HG03520 (cell line): Measurements from ENCODE around the gene BCAP31.
"Not testable (repeated sequence)": the region's sequence is repeated elsewhere in the genome, so short reads cannot be mapped to it uniquely, and the experiment has no call there.

Source experiments
- ATAC-seq: cut with Tn5 transposase; IDR thresholded peaks from one replicate; pipeline ENCODE4 v1.9.1; 2021; ENCODE audit warnings: mild to moderate bottlenecking, moderate library complexity; ENCODE audit not compliant: unreplicated experiment

The BCAP31 gene

DNA sequence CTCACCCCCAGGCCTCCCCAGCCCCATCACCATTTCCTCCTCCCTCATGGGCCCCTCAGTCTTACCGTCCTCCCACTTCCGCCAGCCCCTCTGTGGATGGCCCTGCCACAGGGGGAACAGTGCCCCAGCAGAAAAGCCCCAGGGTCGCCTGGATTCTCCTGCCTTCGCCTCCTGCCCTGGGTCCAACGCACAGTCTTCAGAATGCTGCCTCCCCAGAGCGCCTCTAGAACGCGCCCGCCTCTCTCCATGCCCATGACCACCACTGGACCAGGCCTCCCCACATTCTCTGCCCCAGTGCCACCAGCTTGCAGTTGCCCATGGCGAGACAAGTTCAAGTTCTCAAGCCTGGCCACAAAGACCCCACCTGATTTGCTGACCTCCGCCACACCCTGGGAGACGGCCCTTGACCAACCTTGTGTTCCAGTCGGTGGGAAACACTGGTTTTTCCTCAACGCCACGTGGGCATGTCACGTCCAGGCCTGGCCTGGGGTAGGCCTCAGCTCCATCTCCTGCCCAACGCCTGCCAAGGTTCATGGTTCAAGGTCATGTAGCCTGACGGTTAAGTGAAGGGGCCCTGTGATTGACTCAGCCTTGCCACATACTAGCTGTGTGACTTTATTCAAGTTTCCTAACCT, 39.2 kb upstream of the BCAP31 start:
- no peak for ATAC-seq

DNA sequence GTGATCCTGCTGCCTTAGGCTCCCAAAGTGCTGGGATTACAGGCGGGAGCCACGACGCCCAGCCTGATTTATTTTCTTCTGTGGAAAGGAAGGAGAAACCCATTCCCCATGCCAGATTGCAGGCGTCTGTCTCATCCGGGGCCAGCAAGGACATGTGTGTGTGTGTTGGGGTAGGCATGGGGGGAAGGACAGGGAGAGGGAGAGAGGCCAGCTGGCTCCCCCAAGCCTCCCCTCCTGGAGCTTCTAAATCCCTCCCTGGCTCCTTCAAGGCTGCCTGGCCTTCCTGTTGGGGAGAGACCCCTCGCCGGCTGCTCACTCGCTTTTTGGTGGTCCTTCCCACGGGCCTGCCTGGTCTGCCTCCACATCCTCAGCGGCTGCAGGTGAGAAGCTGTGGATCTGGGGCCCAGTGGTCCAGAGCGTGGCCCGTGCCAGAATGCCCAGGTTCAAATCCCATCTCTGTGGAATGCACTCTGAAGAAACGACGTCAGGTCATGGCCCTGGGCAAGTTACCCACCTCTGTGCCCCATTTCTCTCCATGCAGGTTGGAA, 38.5 kb upstream of the BCAP31 start:
- no peak for ATAC-seq

DNA sequence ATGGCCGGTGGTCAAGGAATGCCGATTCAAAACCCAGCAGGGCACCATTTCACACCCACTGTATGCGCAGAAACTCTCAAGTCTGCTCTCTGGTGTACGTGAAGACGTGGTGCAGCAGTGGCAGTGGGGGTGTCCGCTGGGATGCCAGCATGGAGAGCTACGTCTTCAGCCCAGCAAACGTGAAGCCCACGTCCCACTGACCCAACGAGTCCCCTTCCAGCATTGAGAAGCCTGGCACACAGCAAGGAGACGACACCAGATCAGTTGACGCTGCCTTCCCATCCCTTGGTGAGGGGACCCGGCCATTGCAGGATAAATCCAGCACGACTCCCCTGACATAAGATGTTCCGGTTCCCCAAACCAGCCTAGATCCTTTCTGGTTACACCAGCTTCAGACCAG, 37.7 kb upstream of the BCAP31 start:
- no peak for ATAC-seq

DNA sequence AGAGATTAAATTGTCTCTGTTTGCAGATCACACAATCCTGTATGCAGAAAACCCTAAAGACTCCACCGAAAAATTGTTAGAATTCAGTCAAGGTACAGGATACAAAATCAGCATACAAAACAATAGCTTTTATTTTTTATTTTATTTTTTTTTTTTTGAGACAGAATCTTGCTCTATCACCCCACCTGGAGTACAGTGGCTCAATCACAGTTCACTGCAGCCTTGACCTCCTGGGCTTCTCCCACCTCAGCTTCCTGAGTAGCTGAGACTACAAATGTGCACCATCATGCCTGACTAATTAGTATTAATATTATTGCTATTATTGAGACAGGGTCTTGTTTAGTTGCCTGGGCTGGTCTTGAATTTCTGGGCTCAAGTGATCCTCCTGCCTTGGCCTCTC, 30.9 kb upstream of the BCAP31 start:
- no peak for ATAC-seq

DNA sequence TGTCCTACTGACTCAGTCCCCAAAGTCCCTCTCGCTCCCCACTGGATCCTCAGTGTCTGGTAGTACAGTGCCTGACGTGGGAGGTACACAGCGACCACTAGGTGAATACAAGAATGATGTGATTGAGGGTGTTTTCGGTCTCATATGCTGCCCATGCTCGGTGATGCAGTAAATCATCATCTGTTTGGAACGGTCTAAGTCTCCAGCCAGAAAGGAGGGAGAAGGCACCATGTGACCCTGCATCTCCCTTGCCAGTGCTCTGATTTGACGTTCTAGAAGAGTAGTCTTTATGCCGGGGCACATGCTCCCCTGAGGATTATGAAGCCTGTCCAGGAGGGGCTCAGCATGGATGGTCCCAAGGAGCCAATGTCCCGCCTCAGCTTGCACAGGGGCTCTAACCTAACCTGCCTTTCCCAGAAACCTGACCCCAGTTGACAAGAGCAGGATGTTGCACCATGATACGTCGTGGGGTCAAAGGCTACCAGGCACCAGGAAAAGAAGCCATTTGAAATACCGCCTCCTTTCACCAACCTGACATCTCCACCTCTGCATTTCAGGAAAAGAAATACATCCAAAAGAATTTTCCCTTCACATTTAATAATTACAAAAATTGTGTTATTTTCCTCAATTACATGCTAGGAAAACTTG, 26.1 kb upstream of the BCAP31 start:
- no peak for ATAC-seq

DNA sequence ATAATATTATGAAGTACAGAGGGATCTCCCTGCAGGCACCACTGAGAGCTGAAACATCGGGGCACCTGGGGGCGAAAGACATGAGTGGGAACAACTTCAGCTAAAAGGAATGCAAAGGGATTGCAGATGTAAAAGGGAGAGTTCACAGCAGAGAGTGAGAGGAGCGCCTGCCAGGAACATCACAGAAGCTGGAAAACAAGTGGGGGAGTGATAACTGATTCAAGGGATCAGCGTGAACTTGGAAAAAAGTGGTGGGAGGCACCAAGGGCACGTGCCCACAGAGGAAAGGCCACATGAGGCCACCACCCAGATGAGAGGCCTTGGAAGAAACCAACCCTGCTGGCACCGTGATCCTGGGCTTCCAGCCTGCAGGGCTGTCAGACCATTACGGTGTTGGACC, 24.8 kb upstream of the BCAP31 start:
- not testable (repeated sequence) for ATAC-seq

DNA sequence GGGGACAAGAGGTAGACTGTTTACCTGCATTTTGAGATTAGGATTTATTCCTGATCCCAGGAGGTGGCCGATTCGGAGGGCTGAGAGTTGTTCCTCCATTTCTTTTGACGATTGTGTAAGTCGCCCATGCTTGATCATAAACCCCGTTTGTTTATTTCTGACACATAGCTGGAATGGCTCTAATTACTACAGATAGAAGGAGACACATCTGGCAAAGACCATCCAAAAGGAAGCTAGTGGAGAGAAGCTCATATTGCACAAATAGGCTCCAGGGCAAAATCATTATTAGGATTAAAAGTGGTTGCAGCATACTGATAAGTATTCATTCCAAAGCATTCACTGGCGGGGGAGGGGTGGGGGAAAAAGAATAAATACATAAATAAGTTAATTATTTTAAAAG, 22.8 kb upstream of the BCAP31 start:
- not testable (repeated sequence) for ATAC-seq

DNA sequence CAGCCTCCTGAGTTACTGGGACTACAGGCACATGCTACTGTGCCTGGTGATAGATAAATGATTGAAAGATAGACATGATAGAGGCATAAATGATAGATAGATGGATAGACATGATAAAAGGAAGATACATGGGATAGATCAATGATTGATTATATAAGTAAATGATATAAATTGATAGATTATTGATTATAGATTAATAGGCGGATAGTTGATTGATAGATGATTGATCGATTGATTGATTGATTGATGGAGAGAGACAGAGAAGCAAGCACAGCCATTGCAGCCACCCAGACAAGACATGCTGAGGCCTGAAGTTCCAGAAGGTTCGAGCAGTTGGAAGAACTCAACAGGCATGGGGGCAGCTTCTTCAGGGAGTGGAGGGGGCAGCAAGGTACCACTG, 22.2 kb upstream of the BCAP31 start:
- no peak for ATAC-seq

DNA sequence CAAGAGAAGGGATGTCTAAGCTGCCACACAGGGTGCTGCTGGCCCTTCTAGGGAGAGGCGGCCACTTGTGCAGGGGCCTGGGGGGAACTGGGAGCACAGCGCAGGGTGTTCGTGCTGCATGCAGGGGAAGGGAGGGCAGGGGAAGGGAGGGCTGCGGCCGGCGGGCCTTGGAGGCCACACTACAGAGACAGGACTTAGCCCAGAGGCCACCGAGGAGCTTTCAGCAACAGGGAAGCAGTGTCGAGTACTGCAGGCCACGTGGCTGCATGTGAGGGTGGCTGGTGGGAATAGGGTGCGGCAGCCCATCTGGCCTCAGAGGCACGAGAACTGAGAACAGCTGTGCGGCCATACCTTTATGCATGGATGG, 20.9 kb upstream of the BCAP31 start:
- not testable (repeated sequence) for ATAC-seq

DNA sequence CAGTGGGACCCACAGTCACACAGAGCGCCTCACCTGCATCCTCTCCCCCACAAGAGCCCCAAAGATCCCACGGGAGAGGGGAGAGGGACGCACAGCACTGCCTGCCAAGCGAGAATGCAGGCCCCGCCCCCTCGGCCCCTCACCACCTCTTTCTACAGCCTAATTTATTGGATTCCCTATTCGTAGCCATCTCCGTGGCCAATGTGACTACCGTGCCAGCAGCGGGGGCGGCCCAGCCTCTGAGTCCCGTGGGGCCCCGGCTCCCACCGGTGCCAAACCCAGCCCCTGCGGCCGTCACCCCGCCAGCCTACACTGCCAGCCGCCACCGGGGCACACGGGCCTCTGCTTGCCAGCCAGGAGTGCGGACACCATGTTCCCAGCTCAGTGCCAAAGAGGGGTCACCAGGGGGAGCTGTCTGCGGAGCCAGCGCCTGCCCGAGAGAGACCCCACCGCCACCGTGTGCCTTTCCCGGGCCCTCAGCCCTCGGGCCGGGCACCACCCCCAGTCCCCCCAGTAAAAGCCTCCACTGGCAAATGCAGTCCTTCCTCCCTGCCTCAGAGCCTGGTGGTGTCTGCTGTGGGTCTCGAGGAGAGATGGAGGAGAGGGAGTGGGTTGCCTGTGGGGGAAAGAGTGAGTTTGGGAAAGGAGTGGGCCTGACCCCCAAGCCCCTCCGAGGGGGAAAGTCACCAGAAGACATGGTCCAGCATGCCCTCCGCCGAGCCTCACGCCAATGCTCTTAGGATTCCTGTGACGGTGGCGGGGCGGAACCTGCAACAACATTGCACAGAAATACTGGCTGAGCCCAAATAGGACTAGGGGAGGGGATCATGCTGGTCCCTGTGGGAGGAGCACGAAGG, 20.3 kb upstream of the BCAP31 start:
- no peak for ATAC-seq

DNA sequence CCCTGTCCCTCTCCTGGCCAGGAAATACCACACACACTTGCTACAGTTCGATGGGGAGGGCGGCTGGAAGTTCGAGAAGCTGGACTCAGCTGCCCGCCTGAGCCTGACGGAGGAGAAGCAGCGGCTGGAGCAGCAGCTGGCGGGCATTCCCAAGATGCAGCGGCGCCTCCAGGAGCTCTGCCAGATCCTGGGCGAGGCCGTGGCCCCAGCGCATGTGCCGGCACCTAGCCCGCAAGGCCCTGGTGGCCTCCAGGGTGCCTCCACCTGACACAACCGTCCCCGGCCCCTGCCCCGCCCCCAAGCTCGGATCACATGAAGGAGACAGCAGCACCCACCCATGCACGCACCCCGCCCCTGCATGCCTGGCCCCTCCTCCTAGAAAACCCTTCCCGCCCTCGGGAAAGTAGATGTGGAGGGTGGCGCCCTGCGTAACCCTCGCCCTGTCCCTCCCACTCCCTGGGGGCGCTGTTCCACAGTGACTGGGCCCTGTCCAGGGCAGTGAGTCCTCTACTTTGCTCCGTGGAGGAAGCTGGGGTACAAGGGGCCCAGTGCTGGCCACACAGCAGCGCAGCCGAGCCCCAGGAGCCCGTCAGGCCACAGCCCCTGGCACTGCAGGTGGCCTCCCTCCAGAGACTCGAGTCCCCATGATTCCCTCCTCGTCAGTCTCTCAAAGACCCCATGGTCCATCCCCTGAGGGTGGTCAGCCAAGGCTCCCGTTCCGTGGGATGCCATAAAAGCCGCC, 19.5 kb upstream of the BCAP31 start:
- ATAC-seq, result not testable (repeated sequence)

DNA sequence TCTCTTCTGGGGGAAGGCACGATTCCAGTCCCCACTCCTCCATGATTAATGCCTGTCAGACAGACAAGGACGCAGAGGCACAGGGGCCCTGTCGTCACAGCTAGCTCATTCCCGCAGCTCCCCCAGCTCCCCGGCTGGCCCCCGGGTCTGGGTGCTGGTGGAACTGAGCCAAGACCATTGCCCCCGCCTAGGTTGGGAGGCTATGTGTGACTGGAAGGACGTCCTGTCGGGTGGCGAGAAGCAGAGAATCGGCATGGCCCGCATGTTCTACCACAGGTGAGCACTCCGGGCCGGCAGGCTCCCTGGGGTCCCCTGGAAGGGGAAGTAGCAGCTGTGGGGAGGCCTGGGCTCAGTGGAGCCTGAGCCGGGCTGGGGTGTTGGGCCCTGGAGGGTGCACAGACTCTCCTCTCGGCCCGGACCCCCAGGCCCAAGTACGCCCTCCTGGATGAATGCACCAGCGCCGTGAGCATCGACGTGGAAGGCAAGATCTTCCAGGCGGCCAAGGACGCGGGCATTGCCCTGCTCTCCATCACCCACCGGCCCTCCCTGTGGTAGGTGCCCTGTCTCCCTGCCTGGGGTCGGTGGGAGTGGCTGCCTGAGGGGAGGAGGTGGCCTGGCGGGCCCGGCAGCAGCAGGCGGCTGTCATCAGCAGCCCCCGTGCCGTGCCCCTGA, 18.7 kb upstream of the BCAP31 start:
- not testable (repeated sequence) for ATAC-seq

DNA sequence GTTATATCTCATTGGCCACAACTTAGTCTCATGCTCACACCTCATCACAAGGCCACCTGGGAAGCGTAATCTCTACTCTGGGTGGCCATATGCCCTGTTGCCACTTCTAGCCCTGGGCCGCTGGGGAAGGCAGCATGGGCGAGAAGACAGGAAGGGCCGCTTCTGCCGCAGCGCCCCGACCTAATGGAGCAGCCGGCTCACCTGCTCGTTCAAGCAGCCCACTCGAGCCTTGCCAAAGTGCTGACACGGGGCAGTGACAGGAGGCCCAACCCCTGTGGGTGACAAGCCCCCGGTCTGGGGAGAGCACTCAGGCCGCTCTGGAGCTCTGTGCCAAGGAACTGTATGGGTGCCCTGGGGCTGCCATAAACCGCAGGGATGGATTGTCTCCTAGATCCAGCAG, 17.9 kb upstream of the BCAP31 start:
- not testable (repeated sequence) for ATAC-seq

DNA sequence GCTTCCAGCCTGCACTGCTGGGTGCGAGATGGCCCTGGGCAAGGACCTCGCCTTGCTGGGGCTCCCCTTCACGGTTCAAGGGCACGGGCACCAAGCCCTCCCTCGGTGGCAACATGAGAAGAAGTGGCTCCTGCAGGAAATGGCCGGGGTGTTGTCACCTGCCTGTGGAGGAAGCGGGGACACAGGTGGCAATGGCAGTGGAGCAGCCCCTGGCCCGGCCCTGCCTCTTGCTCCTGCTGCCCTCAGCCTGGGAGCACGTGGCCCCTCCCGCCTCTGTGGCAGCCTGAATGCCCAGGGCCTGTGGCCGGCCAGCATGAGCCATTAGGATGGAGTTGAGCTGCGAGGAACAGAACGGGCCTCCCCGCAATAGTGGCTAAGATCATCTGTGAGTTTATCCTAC, 17.3 kb upstream of the BCAP31 start:
- ATAC-seq, result no peak

DNA sequence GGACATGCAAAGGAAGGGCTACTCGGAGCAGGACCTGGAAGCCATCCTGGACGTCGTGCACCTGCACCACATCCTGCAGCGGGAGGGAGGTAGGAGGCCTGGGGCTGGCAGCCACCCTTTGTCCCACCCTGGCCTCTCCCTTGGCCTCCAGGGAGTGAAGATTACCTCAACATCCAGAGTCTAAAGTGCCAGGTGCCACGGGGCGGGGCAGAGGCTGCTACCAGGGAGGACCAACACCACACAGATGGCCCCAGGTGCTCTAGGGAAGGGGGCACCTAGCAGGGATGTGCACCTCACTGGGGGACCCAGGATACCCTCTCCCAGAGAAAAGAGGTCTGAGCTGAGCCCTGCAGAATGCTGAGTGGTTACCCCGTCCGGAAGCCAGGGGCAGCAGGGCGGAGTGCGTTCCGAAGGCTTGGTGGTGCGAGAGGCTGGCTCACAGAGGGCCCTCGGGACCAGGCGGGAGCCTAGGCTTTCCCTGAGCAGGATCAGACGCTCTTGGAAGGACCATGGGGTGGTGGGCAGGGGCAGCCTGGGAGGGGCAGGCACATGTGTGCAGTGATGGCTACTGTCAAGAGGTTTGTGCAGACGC, 16.5 kb upstream of the BCAP31 start:
- ATAC-seq, result no peak

DNA sequence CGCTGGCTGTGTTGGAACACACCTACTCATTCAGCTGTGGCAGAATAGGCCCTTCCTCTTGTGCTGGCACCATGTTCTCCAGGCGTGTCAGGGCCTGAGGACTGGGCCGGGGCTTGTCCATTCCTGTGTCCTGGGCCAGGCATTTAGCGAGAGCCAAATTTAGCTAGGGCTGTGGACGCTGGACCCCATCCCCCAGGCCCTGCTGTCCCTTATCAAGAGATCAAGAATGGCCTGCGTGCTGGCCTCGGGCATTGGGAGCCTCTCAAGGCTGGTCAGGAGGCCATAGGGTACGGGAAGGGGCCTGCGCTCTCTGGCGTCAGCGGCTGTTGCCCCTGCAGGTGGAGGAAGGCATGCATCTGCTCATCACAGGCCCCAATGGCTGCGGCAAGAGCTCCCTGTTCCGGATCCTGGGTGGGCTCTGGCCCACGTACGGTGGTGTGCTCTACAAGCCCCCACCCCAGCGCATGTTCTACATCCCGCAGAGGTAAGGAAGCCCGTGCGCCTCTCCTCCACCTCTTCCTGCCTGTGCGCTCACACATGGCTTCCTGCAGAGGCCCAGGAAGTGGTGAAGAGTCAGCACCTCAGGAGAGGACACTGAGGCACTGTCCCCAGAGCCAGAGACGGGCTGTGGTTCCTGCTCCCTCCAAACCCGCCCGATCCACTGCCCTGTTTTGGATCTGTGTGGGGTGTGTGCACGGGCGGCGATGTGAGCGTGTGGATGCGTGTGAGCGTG, 15.7 kb upstream of the BCAP31 start:
- no peak for ATAC-seq

DNA sequence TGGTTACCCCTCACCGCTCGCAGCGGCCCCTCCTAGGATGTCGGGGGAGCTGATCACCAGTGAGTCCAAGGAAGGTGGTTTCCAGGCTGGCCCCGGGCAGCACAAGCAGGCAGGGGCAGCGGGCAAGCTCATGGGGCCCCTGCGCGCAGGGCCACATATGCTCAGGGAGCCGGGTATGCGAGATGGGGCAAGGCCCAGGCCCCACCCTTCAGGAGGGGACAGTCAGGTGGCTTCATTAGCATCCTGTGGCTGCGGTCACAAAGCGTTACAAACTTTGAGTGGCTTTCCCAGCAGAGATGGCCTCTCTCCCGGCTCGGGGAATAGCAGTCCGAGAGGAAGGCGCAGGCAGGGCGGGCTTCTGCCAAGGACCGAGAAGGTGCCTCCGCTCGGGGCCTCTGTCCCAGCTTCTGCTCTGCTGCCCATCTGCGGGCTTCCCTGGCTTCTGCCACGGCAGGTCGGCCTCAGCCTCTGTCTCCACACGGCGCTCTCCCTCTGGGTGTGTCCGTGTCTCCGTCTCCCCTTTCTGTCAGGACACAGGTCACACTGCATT, 13.9 kb upstream of the BCAP31 start:
- ATAC-seq, result no peak

DNA sequence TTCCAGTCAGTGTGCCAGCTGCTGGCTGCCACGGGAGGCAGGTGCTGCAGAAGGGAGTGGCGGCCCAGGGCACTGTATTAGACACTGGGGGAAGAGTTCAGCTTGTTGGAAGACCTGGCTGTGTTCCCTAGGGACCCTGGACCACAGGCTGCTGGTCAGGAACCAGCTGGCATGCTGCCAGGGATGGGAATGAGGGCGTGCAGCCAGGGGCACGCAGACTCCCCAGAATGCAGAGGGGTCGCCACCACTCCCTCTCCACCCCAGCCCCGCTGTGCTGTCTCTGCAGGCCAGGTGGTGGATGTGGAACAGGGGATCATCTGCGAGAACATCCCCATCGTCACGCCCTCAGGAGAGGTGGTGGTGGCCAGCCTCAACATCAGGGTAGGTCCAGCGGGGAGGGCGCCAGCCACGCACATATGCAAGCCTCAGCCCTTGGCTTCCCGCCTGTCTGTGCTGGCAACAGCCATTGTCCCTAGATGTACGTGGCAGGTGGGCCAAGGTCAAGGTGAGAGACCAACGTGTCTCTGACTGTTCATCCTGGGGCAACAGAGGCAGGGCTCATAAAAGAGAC, 12.8 kb upstream of the BCAP31 start:
- no peak for ATAC-seq
